GM10266 (cell line): ENCODE measurements around the gene SBF1.

Experiments
- DNase-seq: peaks from one replicate; pipeline ENCODE4 v3.0.0; 2012; ENCODE audit errors: extremely low spot score
- CTCF ChIP-seq: IDR thresholded peaks from 2 replicates; pipeline ENCODE4 v1.5.1; 2012; ENCODE audit warnings: mild to moderate bottlenecking, low read depth; ENCODE audit not compliant: control insufficient read depth, insufficient read depth; ENCODE audit errors: missing control alignments

SBF1 gene

GRCh38 chr22:50468626-50469025, 6.2 kb downstream of the SBF1 start:
- DNase-seq: no peak
- no peak for TF ChIP-seq CTCF

GRCh38 chr22:50467773-50468440, 6.9 kb downstream of the SBF1 start:
- TF ChIP-seq CTCF: no peak
- no peak for DNase-seq

DNA sequence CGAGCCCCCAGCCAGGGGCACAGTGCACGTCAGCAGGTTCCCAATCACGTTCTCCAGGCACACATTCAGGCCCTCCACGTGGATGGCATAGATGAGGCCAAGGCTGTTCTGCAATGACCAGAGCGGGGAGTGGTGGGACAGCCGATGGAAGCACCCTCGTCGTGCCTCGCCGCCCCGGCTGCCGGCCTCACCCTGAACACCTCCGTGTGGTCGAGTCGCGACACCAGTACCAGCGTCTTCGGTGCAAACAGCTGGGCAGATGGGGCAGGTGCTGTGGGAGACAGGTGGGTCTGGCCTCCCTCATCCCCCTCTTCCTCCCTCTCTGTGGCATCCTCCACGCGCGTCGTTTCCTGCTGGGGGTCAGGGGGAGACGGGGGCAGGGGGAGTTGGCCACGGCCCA, 7.5 kb downstream of the SBF1 start:
- TF ChIP-seq CTCF: no peak
- DNase-seq: no peak

- no peak for DNase-seq
- TF ChIP-seq CTCF: no peak
These were observed 9.5 kb downstream of the SBF1 start for GRCh38 chr22:50465066-50465930.

DNA sequence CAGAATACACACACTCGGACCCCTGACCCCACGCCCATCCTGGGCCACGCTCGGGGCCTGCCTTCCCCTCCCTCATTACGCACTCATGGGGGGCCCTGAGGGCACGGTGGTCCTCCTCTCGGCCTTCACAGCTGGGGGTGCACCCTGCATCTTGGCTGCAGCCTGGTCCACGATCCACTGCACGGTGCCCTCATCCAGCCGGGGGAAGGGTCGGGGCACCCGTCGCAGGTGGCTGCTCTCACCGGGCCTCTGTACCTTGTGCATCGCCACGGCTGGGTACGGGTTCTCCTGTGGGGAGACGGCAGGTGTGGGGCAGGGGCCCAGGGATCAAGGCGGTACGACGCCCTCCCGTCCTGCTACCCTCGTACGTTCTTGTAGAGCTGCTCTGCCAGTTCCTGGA, 10.4 kb downstream of the SBF1 start:
- TF ChIP-seq CTCF: no peak
- no peak for DNase-seq

DNA sequence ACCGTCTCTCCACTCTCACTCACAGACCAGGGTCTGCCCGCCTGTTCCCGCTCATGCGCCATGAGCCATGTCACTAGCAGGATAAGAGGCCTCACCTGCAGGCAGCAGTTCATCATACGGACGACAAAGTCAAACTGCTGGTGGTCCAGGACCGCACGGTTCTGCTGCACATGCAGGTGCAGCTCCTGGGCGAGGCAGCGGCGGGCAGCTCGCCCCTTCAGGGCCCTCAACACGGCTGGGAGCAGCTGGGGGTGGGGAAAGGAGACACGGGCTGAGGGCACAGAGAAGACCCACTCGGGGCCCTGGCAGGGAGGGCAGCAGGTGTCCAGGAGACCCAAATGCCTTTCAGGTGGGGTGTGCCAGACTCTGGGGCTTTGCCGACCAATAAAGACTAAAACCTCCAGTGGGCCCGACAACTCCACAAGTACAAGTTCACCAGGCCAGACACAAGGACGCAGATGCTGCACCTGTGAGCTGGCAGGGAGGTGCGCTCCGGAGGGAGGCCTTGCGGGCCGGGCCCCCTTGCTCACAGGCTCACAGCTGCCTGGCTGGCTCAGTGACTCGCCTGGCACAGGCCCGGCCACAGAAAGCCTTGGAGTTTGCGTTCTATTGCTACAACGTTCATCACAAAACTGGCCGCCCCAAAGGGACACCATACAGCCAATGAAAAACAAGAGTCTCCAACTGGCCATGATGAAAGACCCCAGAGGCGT, 11.5 kb downstream of the SBF1 start:
- TF ChIP-seq CTCF: no peak
- no peak for DNase-seq
